ENCODE data around the gene TGFB3.
A peak's percentile ranks its signal among the peaks of the same experiment; 100 is the strongest.

The TGFB3 gene

DNA sequence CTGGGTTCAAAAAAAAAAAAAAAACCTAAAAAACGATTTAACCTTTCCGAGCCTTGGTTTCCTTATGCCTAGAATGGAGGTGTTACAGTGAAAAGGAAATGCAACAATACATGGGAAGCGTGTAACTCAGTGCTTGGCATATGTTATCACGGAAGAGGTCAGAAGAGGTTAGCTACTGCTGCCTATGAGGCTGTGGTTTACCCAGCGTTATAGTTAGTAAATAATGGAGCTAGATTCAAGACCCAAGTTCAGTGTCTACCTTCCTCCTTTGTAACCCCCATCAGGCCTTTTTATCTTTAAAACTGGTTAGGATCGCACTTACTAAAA, 4.6 kb upstream of the TGFB3 start:
- DNase-seq: no peak

DNA sequence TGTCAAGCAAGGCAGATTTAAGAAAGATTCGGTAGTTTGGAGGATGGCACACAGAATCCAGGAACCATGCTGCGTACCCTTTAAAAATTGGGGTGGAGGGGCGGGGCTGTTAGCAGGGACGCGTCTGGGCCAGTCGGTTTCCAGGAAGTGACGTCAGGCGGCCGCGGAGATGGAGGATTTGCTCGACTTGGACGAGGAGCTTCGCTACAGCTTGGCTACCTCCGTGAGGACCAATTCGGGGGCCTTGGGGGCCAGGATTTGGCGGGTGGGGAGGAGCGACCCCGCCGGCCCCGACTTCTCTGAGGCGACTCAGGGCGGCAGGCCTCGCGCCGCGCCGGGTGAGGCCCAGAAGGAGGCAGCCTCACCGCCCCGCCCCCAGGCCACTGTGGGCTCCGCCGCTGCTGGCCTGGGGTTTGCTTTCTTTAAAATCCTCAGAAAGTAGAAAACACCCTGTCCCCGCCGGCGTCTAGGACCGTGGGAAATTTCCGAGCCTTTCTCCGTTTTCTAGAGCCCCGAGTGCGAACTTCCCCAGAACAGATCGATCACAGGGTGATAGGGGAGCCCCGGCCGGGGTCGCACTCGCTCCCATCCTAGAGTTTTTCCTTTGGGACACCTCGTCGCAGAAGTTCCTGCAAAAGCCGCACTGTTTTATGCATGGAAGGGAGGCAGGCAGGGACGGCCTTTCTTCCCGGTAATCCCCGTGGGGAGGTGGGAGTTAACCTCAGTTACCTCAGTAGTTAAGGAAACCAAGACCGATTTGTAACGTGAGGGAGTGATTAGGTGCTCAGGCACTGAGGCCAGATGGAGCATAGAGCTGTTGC, 4.0 kb upstream of the TGFB3 start, which contains the start of gene IFT43:
IFT43 (plus strand) TSS at position 146 of the 821 bp plus-strand sequence; CDS start at position 170, 24 bp downstream.
- peak; percentile 85 for DNase-seq

GRCh38 chr14:75984674-75985073, 2.9 kb upstream of the TGFB3 start:
- DNase-seq: no peak

- no peak for DNase-seq
Observed at GRCh38 chr14:75983019-75983358, 1.2 kb upstream of the TGFB3 start.

- peak; percentile 71 for DNase-seq
Observed at GRCh38 chr14:75982266-75983018, 647 bp upstream of the TGFB3 start.

- no peak for DNase-seq
Observed at GRCh38 chr14:75980856-75981255, 939 bp downstream of the TGFB3 start.

DNA sequence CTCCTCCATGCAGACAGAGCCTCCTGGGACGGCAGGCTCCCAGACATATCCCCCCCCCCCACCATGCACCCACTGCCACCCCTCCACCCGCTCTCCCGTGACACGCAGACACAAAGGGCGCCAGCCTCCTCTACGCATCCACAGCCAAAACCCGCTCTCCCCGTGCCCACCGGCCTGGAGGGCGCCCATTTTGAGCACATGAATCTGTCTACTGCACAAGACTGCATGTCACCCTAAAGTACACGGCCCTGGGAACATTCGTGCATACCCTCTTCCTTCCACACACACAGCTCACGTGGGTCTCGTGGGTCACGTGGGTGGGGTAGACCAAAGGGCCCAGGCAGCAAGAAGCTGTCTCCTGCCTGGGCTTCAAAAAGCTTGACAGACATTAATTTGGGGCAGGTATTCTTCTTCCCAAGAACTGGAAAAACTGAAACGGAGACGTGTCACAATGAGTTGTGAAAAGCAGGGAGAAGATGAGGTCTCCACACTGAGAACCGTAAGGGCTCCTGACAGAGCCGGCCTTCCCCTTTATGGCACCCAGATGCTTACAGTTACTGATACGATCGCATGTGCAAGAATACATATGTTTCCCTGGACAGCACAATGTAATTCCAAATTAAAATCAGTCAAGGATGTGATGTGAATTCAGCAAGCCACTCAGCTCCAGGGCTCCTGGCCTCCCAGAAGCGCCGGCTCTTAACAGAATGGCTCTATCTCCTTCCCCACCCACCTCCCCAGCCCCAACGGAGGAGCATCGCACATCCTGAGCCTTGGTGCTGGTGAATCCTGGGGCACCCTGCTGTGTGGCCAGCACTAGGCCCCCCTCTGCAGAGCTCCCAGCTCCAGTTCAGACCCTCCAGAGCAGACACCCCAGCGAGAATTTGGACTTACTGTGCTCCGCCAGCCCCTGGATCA, 1.9 kb downstream of the TGFB3 start:
- no peak for DNase-seq

DNA sequence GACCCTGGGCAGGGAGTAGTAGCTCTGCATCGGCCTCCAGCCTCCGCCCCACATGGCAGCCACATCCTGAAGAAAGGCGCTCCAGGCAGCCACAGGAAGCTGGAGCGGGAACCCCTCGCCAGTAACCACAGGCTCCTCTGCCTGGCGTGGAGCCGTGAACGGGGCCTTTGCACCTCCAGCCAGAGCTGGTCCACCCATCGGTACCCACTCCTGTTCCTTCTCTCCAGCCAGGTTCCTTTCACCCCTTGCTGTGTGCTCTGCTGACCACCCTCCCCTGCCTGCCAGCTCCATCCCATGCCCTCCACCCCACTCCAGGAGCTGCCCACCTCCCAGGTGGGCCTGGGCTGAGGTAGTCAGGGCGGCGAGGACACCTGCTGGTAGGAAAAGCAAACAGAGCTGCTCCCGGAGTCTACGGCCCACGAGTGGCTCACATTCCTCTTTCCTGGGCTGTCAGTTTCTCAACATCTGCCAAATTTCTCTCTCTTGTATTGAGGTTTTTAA, 2.7 kb downstream of the TGFB3 start:
- DNase-seq: peak; percentile 6

GRCh38 chr14:75978249-75978731, 3.5 kb downstream of the TGFB3 start:
- DNase-seq: no peak

DNA sequence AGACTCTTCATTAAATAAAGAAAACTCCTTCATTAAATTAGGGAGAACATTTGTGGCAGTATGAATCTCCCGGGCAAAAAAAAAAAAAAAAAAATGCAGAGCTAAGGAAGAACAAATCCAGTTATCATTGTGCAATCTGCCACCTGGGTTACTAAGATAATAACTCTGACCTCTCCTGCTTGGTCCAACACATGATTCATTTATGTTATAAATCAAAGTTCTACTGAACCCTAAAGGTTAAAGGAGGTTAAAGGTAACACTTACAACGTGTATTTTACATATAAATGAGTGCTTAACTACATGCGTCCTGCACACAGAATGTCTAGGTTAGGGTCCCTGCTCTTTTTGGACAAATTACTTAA, 4.2 kb downstream of the TGFB3 start:
- no peak for DNase-seq

GRCh38 chr14:75976826-75977581, 4.8 kb downstream of the TGFB3 start:
- DNase-seq: no peak

DNA sequence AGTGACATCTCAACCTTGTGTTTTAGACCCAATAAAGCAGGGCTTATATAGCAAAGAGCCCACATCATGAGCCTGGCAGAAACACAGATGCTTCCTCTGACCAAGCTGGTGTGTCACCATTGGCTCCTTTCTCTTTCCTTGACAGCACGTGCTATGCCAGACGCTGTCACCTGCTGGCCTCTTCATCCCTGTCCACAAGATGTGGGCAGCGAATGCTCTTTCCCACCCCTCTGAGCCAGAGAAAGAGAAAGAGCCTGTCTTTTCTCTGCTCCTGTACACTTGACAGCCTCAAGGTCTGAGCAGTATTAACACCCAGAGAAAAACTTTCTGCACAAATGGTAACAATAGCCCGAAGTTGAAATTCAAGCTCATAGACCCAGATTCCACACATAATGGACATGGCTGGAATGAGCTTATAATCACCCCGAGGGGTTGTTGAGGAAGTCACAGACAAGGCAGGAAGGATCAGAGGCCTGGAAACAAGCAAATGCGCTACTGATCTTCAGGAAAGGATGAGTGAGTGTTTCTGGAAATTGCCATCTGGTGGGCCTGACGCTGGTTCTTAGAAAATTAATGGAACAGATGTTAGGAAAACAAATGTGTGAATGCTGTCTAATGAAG, 8.9 kb downstream of the TGFB3 start:
- no peak for DNase-seq

- DNase-seq: no peak
Observed at GRCh38 chr14:75971509-75971908, 10.3 kb downstream of the TGFB3 start.

DNA sequence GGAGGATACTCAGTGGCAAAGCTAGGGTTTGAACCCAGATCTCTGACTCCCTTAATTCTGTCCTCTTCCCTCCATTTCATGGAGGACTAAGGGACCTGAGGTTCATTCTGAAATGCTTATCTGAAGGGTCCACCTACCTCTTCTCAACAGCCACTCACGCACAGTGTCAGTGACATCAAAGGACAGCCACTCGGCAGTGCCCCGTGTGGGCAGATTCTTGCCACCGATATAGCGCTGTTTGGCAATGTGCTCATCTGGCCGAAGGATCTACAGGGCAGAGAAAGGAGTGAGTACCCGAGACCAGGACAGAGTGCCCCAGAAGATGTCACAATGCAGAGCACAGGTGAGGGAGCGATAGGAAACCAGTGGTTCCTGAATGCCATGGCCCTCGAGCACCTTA, 10.8 kb downstream of the TGFB3 start:
- no peak for DNase-seq

- no peak for DNase-seq
Observed at GRCh38 chr14:75969891-75970290, 11.9 kb downstream of the TGFB3 start.

DNA sequence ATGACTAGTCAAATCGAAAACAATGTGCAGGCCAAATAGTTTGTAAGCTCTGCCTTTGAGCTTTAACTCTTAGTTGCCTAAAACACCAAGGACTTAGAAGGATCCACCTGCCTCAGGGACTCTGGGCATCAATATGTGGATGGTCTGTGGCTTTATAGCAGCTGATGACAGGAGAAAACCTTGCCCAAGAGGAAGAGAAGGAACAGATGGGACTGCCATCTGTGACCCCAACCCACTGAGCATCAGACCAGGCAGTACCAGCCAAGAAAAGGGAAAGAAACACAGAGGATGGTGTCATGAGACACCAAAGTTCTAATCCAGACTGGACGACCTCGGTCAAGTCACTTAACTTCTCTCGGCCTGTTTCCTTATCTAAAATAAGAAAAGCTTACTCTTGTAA, 12.7 kb downstream of the TGFB3 start:
- no peak for DNase-seq

- DNase-seq: no peak
Observed at GRCh38 chr14:75968456-75968855, 13.3 kb downstream of the TGFB3 start.

DNA sequence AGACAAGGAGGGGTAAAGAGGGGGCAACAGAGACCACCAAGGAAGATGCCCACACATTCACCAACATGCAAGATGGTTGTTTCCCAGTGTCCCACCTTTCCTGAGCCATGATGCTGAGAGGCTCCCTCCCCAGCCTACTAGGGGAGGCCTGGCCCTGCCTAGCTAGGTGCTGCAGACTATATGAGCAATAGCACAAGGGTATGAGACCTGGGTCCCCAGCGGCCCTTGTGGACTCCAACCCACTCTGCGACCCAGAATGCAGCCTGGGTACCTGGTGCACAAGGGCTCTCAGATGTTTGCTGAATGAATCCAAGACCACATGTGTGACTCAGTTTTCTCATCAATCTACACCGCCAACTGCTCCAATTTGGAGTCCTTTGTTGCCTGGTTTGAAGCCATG, 13.9 kb downstream of the TGFB3 start:
- no peak for DNase-seq

DNA sequence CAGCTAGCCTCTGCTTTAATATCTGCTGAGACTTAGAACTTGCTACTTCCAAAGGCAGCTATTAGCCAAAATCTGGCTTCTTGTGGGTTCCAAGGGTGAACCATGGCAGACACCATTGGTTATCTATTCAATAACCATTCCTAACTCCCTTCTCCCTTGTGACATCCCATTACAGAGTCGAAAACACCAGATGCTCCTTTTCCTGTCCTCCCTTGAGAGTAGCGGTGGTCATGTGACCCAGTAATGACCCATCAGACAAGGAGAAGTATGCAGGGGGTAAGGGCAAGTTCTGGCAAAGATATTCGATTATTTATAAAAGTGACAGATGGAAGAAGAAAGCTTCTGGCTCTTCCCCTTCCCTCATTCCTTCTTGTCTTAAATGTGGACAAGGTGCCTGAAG, 20.1 kb downstream of the TGFB3 start:
- DNase-seq: no peak

GRCh38 chr14:75960231-75960630, 21.6 kb downstream of the TGFB3 start:
- no peak for DNase-seq

GRCh38 chr14:75959031-75959430, 22.8 kb downstream of the TGFB3 start:
- no peak for DNase-seq

- DNase-seq: no peak
Observed at GRCh38 chr14:75952489-75952888, 29.3 kb downstream of the TGFB3 start.
